HS-27A (cell line): ENCODE results near the gene CGRRF1.

Experiments
- DNase-seq: peaks from one replicate; pipeline ENCODE4 v3.0.0-alpha.2; 2012; ENCODE audit warnings: low read depth, missing footprints

The CGRRF1 gene

DNA sequence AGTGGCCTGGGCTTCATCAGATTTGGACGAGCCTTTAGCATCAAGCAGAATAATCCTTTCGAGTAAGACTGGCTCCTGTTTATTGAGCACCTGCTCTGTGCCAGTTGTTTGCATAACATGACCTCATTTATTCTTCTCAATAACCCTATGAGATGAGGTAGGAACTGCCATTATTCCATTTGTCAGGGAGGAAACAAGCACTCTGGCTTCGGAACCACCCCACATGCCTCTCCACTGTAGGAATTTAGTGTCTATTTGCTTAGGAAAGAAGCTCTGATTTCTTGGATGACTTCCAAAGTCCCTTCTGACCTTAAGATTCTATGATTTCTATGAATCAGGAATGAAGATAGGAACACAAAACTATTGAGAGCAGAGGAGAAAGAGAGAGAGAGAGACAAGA is 68.3 kb downstream of the CGRRF1 start:
- DNase-seq: no peak

DNA sequence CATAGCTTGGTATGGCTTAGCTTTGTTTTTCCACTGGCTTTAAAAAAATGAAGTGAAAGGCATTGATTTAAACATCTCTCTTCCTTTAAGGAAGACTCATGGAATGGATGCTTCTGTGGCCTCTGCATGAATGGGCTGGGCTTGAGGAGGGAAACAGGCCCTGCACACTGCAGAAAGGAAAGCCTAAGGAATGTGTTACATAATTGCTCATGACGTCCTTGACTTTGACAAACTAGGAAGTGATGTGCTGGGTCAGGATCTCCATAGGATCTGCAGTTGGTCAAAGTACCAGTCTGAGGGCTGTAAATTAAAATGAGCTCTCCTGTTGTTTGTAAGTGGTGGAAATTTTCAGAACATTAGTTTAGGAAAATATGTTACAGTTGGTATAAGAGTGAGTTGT is 69.9 kb downstream of the CGRRF1 start:
- DNase-seq: no peak

DNA sequence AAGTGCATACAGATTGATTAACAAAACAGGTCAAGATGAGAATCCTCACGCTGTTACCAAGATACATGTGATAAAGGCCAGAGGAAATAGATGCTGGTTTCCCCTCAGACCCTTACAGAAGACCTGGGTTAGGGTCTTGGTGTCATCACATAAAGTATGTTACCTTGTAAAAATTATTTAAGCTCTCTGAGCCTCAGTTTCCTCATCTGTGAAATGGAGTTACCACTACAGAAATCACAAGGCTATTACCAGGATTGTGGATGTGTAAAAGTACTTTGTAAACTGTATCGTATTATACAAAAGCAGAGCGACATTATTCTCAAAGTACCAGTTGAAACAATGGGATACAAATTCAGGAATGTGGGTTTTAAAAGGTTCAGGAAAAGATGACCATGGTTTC is 71.2 kb downstream of the CGRRF1 start:
- no peak for DNase-seq

DNA sequence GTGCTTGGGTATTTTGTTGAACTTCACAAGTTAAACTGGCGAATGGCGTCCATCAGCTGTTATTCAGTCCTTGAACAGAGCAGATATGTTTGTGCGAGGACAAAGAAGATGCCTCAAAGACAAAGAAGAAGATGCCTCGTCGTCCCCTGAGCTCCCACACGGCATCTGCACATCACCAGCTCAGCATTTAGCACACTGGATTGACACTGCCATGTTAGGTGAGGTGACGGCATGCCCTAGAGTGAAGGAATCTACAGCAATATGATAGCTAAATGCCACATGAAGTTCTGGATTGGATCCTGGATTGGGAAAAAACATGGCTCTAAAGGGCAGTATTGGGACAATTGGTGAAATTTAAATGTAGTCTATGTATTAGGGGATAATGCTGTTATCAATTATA is 72.6 kb downstream of the CGRRF1 start:
- no peak for DNase-seq

DNA sequence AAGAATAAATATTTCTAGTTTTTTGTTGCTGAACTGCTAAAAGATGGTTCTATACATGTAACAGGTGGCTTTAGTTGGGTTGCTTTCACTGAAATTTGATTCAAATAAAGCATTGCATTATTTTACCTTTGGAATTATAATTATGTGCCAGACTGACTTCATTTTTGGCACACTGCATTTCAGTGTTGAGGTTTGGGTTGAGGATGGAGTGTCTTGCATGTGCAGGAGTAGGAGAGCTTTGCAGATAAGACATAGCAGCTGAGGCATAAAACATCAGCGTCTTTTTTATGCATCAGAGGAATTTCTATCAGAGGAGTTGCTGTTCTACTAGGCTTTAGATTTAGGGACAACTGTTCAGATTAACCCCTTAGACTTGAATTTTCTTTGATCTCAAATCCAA is 74.4 kb downstream of the CGRRF1 start:
- no peak for DNase-seq

DNA sequence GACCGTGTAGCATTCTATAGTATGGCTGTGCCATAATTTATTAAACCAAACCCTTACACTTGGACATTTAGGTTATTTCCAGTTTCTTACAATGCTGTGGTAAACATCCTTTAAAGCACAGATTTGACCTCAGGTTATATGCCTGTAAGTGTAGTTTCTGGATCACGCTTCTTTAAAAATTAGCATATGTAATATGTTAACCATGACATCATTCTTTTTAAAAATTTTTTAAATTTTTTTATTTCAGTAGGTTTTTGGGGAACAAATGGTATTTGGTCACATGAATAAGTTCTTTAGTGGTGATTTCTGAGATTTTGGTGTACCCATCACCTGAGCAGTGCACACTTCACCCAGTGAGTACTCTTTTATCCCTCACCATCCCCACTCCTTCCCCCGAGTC is 75.5 kb downstream of the CGRRF1 start:
- DNase-seq: no peak
